NCI-H82 (cell line): ENCODE measurements around the gene PTPRJ.

ENCODE experiments used
- DNase-seq: peaks from one replicate; lab custom pipeline; 2025; lab: John Stamatoyannopoulos, UW

PTPRJ gene

GRCh38 chr11:47969401-47969800 lies 11.0 kb upstream of the PTPRJ start:
- no peak for DNase-seq

DNA sequence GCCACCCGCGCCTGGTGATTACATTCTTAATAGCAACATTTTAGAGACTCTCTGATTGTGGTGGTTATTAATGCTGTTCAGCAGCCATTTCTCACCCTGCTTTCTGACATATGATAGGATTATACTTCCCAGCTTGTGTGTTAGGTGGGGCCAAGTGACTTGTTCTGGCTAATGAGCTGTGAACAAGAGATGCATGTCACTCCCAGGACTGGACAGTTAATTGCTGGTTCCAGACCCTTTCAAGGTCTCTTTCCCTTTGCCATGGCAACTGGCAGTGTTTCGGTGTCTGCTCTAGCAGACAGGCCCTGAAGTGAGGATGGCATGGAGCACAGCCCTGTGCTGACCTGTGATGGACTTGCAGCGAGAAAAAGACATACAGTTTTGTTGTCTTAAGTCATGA lies 8.9 kb upstream of the PTPRJ start:
- peak; percentile 72 for DNase-seq

DNA sequence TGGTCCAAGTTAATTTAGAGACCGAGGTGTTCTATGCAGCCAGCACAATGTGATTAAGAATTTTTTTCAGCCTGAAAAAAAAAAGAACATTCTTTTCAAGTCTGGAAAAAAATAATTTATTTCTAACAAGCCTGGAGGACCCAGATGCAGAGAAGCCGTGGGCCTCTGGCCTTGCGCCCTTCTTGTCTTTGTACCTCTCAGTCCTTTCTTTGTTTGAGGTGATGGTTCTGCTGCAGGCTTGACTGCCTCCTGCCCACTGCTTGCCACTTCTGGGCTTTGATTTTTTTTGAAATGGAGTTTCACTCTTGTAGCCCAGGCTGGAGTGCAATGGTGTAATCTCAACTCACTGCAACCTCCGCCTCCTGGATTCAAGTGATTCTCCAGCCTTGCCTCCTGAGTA lies 7.2 kb upstream of the PTPRJ start:
- DNase-seq: no peak

GRCh38 chr11:47976931-47977330 lies 3.4 kb upstream of the PTPRJ start:
- DNase-seq: no peak

DNA sequence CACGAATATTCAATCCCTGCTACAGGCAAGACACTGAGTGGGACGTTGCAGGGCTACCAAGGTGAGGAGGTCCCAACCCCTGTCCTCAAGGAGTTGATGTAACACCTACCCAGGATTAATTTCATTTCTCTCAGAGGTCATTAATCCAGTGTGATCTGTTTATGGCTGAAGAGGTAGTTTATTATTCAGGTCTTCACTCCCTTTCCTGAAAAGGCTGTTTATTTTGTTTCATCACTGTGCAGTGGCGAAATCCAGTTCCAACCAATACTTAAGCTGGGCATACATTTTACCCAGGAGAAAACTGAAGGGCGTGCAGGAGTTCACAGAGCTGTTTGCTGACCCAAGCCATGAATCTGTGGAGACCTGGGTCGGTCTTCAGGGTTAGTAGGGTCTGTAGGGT lies 2.7 kb upstream of the PTPRJ start:
- DNase-seq: no peak

- peak; percentile 56 for DNase-seq
Observed at GRCh38 chr11:47979378-47980087, 826 bp upstream of the PTPRJ start.

GRCh38 chr11:47980907-47981621 lies 705 bp downstream of the PTPRJ start:
- peak; percentile 43 for DNase-seq

DNA sequence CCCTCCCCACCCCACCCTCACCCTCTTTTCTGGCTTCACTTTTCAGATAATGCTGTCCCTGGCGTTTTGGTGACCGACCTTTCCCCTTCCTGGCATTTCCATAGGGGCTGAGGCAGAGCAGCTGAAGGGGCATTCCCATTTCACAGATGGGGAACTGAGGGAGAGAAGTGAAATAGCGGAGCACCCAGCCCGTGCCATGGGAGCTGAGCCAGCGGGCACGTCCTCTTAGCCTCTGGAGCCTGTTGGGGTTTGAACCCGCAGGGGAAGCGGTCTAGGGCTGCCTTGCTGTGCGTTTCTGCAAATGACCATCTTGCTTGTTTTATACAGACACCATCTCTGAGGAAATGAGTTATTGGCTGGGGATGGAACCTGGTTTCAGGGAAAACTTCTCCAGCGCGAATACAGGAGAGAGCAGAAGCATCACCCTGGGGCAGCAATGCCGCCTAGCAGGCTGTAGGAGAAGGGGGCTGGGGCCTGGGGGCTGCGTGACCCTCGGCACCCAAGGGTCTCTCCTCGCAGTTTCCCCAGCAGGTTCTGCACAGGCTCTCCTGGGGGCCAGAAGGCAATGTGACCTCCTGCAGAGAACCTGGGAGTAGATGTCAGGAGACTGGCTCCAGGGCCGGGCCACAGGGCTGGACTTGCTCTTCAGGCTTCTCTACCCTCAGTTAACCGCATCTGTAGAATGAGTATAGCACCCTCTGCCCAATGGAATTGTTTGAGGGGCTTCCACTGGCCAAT lies 1.5 kb downstream of the PTPRJ start:
- no peak for DNase-seq

- DNase-seq: no peak
Observed at GRCh38 chr11:47982616-47983015, 2.3 kb downstream of the PTPRJ start.

DNA sequence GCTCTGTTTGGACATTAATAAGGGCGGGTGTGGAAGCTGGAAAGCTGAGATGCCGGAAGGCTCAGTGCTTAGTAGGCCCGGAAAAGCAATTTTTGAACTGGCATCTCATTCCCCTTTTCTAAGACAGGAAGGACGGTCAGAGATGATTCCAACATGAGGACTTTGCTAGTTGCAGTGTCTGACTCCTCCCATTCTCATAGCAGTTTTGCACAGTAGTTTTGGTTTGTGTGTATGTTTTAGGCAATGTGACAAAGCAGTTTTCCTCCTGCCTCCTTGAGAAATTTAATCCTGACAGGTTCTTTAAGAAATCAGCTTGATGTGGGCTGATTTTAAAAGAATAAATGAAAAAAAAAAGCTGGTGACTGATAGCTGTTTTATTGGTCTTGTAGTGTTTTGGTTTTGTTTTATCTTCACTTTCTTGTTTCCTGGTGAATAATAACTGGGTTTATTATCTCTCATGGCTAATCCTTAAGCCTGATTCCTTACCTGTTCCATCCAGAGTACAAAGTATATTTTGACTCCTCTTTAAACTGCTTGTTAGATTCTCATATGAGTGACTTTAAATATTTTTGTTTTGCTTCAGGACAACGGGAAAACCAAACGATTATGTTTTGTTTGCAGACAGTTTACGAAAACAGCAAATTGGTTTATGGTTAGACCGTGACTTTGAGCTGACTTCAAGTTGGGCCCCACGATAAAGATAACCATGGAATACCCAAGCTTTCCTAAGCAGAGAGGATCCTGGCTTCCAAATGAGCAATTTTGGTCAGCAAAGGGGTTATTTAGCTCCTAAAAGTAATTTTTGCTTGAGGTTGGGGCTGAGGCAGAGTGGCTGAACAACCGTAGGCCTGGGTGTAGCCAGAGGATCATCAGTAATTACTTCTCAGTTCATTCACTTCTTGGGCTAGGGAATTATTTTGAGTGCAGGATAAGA lies 3.4 kb downstream of the PTPRJ start:
- no peak for DNase-seq

DNA sequence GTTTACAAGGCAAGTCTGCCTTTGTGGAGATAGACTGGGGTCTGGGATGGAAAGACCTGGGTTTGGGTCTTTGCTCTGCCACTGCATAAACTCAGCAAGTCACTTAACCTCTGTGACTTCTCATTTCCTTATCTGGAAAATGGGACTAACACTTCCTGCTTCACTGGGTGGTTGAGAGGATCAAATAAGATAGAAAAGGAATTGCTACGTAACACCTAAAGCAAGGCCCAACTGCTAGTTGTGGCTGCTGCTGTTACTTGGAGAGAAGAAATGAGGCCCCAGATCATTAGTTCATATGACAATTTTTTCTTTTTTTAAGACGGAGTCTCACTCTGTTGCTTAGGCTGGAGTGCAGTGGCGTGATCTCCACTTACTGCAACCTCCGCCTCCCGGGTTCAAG lies 5.9 kb downstream of the PTPRJ start:
- DNase-seq: no peak

DNA sequence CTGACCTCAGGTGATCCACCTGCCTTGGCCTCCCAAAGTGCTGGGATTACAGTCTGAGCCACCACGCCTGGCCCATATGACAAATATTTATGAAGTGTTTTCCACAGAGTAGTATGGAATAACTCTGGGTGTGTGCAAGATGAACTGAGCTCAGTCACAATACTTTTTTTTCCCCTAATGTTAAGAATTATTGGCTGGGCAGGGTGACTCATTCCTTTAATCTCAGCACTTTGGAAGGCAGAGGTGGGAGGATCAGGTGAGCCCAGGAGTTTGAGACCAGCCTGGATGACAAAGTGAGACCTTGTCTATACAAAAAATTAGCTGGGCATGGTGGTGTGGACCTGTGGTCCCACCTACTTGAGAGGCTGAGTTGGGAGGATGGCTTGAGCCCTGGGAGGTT lies 6.4 kb downstream of the PTPRJ start:
- DNase-seq: no peak

DNA sequence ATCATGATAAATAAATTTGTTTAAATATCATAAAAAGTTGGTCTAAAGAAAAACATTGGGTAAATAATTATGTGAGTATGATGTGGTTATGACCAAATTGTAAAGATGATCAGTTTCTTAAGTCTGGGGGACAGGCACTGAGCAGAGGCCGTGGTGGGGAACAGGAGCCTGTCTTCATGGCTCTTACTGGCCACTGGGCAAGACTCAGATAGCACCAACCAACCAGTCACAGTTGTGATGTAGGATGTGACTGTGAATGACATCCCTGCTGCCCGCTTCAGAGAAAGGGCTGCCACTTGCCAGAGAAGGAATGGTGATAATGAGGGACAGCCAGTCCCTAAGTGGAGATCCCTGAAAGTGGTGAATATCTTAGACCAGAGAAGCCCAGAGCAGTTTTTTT lies 7.0 kb downstream of the PTPRJ start:
- DNase-seq: no peak

GRCh38 chr11:47987781-47988180 lies 7.4 kb downstream of the PTPRJ start:
- DNase-seq: no peak

DNA sequence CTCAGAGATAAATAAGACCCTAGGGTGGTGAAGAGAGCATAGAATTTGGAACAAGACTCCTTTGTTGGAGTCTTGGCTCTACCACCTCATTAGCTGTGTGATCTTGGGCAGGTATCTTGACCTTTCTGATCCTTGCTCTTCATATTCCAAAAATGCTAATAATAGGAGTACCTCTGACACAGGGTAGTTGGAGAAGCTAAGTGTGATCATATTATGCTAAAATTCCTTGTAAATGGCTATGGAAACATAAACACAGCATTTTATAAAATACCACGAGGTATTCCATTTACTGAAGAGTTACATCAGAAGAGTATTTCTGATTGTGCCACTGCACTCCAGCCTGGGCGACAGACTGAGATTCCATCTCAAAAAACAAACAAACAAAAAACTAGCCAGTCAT lies 9.4 kb downstream of the PTPRJ start:
- no peak for DNase-seq

DNA sequence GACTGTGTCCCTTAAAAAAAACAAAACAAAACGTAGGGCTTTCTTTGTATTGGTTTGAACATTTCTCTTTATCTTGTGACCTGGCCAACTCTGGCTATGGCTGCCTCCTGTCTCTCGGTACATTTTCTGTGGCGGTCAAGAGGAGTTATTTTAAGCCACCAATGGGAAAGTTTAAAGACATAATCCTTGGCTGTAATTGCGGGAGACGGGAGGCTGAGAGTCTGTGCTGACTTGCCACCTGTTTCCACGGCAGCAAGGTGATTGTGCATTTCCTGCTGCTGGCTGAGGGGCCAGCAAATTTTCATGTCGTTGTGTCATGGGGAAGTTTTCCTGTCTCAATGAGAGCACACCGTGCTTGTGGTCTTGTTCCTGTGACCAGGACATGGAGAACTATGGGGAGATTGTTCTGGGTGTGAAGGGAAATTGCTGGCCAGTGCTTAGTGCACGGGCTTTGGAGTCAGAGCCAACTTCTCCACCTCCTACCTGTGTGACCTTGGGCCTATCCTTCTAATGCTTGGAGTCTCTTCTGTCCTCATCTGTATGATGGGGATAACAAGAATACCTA lies 11.0 kb downstream of the PTPRJ start:
- DNase-seq: peak; percentile 68

- DNase-seq: no peak
Observed at GRCh38 chr11:47991894-47992293, 11.5 kb downstream of the PTPRJ start.

DNA sequence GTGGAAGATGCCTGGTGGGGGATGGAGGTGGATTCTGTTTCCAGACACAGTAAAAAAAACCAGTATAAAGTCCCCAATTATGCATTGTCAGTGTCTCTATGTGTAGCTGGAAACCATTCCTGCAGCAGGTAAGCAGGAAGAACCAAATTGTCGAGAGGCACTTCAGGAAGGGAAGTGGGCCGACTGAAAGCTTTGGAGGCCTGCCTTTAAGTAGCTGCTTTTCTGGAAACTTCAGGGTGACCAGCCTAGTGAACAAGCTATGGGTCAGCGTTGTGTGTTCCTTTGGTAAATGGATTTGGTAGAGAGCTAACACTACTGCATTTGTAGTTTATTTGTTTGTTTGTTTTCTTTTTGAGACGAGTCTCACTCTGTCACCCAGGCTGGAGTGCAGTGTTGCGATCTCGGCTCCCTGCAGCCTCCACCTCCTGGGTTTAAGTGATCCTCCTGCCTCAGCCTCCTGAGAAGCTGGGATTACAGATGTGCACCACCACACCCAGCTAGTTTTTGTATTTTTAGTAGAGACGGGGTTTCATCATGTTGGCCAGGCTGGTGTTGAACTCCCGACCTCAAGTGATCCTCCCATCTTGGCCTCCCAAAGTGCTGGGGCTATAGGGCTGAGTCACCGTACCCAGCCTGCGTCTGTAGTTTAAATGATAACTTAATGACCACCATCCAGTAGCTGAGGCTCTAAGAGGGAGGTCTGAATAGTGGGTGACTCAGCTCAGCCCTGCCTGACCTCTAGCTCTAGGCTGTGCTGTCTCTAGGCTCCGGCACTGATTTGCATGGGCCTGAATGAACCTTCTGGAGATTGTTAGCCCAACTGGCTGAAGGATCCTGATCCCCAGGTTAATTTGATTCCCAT lies 12.8 kb downstream of the PTPRJ start:
- no peak for DNase-seq

GRCh38 chr11:47994417-47994816 lies 14.1 kb downstream of the PTPRJ start:
- DNase-seq: no peak

- no peak for DNase-seq
Observed at GRCh38 chr11:47995360-47995769, 15.0 kb downstream of the PTPRJ start.
